ENCODE data around the gene JAKMIP2.

GRCh38 chr5:147666419-147666818 is 116.1 kb downstream of the JAKMIP2 start:
- TF ChIP-seq CTCF (IDR thresholded peaks at IDR 0.05): no peak
- TF ChIP-seq EP300 (IDR thresholded peaks at IDR 0.05): no peak
- TF ChIP-seq POLR2A (IDR thresholded peaks at IDR 0.05): no peak
- no peak for TF ChIP-seq POLR2AphosphoS5 (IDR thresholded peaks at IDR 0.05)
